NCI-H2227 (cell line): ENCODE measurements around the gene INPP4A.

Source experiments
- DNase-seq: peaks from one replicate; lab custom pipeline; 2025; ENCODE audit not compliant: unreplicated experiment; lab: John Stamatoyannopoulos, UW

Gene INPP4A

GRCh38 chr2:98489971-98490962 is 45.6 kb downstream of the INPP4A start:
- no peak for DNase-seq

- DNase-seq, result no peak
Measured at GRCh38 chr2:98492441-98492840, 47.8 kb downstream of the INPP4A start.

GRCh38 chr2:98494699-98495098 is 50.0 kb downstream of the INPP4A start:
- DNase-seq, result no peak

GRCh38 chr2:98496750-98497493 is 52.3 kb downstream of the INPP4A start:
- no peak for DNase-seq

- DNase-seq, result no peak
Measured at GRCh38 chr2:98498703-98499440, 54.2 kb downstream of the INPP4A start.

DNA sequence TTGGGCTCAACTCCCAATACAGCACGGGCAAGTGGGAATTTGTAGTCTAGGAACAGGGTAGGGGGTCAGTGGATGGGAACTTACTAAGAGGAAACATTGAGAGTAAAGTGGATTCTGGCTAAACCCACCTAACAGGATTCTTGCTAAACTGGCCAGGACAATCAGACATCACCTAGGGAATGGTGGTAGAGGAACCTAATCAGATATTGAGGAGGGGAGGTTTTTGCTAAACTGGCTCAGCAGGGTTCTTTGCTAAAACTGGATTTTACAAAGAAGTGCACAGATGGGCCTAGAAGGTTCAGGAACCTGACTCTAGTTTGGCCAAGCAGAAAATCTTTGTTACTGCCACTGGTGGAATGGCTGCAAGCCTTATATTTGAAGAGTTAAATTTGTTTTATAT is 55.9 kb downstream of the INPP4A start:
- no peak for DNase-seq

DNA sequence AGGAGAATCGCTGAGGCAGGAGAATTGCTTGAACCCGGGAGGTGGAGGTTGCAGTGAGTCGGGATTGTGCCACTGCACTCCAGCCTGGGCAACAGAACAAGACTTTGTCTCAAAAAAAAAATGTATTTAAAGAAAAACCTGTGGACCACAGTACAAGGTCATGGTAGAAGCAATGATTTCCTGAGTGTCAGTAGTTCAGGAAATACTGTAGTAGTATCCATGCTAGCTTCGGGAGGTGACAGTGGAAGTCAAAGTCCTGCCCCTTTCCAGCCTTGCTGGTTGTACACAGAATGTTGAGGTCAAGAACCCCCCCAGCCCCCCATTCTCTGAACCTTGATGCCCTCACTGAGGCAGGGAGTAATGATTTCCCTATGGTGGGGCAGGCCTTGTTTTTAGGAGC is 56.6 kb downstream of the INPP4A start:
- DNase-seq, result no peak

DNA sequence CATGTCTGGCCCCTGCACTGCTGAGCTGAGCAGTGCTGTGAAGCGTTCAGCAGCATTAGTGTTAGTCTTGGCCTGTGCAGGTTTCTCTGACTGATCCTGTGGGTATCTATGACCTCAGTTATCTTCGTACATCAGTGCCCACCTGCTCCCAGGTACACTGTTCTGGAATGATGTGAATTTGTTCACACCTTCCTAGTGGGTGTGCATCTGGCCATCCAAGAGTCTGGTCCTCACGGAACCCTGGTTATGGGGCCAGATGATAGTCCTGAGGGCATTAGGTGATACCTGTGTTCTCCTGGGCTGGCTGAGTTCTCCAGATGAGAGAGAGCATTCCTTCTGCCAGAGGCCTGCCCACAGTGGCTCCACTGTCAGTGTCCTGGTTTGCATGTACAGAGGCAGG is 57.2 kb downstream of the INPP4A start:
- no peak for DNase-seq

- no peak for DNase-seq
Measured at GRCh38 chr2:98502556-98503335, 58.1 kb downstream of the INPP4A start.

GRCh38 chr2:98503481-98504105 is 58.9 kb downstream of the INPP4A start:
- no peak for DNase-seq

GRCh38 chr2:98504381-98505109 is 59.9 kb downstream of the INPP4A start:
- peak; percentile 6 for DNase-seq

DNA sequence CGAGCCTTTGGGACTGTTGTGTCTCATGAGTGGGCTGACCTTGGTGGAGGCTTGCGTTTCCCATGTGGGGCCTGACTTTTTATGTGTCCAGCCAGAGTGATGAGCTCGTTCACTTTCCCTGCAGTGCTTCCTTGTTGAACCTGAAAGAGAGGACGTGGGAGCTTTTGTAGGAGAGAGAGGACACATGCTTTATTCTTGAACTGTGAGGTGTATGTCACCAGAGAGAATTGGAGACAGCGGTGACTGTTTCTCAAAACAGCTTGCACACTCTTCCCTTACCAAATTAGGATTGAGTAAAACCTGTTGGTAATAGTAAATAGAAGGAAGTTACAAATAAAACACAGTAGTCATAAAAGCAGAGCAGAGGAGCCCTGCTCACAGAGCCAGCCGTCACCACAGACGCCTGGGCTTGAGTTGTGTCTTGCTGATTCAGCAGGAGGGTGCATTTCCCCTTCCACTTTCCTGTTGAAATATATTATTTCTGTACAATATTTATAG is 60.7 kb downstream of the INPP4A start:
- DNase-seq, result no peak

- DNase-seq, result no peak
Measured at GRCh38 chr2:98505971-98506664, 61.5 kb downstream of the INPP4A start.

DNA sequence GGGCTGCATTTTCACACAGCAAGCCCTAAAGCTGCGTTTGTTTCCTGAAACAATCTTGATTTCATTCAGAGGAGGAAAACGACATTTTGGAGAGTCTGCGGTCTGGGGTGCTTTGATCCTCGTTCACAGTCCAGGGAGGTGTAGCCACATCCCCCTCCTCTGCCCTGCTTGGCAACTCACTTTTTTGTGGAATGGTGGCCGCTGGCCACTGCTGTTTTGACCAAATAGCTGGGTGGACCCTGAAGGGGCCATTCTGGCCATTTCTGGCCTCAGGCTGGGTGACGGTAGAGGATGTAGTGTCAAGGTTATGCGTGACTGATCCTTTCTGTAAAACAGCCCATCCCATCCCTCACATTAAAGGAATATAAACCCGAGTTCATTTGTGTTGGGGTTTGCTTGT is 62.2 kb downstream of the INPP4A start:
- no peak for DNase-seq

DNA sequence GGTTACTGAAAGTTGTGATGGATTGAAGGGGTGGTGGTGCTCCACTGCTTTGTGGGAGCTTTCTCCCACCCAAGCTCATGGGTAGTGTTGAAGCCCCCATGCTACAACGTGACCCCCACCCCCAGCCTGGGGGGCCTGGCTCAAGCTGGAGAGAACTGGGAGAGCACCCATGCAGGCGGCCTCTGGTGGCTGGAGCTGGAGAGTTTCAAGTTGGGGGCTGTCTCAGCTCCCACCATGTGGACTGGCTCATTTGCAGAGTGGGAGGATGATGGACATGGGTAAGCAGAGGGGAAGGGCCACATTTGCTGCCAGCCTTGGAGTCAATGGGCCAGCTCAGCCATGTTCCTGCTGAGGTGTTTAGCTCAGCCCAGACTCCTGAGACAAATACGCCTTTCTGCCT is 62.8 kb downstream of the INPP4A start:
- DNase-seq, result no peak

DNA sequence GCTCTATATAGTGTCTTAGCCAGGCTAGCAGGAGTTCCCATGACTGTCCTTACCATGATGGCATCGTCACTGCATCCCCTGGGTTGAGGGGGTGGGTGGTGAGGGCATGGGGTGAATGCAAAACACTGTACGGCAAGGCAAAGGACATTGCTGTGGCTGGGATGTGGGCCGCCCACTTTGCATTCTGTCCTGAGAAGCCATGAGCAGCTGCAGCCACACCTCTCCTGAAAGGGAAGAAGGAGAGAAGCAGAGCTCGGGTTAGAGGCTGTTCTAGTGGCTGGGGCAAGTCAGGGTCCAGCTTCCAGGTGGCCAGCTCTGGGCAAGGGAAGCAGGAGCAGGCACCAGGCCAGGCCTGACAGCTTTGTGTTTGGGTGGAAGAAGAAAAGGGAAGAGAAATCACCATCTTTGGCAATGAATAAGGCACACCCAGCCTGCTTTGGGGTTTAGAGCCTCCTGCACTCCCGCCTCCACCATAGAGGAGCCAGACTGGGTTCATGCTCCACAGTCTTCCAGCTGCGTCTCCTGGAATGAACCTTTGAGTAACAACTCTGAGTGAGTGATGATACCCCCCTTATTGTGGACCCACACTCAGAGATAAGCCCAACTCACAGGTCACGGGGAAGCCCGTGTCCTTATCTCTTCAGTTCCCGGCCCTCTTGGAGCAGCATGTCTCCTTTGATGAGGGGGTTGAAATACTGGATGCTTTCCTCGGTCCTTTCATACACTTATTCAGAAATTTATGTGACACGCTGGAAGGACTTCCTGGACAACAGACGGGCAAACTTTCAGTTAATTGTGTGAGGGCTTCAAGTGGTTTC is 63.4 kb downstream of the INPP4A start:
- no peak for DNase-seq

GRCh38 chr2:98508709-98509066 is 64.0 kb downstream of the INPP4A start:
- no peak for DNase-seq
